HCEC 1CT (cell line): ENCODE measurements around the gene N4BP3.
"Not testable (repeated sequence)": the region's sequence is repeated elsewhere in the genome, so short reads cannot be mapped to it uniquely, and the experiment has no call there.

Experiments
- DNase-seq: peaks from one replicate; pipeline ENCODE4 v3.0.0-alpha.2; 2017

The N4BP3 gene

DNA sequence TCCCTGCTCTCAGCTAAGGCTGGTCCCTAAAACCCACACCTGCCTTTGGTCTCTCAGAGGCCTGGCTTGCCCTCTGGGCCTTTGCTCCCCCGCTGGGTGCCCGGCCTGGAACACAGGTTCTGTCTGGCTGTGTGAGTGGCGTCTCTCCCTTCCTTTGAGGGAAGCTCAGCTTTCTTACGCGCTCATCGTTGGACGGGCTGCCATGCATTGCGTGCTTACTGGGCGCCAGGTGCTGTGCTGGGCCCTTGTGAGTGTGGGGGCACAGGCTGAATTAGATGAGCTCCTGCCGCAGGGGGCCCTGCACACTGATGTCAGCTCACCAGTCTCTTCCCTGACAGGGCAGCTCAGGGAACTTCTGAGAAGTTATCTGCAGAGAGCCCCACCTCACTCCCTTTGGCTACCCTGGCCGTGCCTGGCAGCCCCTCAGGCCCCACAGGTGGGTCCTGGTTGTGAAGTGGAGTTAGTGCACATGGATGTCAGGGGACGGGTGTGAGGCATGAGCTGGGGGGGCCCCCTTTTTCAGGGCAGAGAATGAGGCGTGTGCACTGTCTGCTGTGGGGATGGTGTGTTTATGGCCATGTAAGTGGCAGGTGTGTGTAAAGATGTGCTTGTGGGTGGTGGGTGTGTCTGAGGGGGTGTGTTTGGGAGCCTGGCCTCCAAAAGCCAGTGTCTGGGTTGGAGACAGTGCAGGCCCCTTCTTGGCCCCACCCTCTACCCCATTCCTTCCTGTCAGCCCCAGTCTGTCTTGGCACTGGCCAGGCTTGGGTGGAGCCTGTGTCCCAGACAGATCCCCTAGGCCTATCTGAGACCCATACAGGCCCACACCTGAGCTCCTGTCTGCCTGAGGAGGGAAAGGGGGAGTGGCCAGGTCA lies 10.0 kb downstream of the N4BP3 start:
- DNase-seq, result no peak

DNA sequence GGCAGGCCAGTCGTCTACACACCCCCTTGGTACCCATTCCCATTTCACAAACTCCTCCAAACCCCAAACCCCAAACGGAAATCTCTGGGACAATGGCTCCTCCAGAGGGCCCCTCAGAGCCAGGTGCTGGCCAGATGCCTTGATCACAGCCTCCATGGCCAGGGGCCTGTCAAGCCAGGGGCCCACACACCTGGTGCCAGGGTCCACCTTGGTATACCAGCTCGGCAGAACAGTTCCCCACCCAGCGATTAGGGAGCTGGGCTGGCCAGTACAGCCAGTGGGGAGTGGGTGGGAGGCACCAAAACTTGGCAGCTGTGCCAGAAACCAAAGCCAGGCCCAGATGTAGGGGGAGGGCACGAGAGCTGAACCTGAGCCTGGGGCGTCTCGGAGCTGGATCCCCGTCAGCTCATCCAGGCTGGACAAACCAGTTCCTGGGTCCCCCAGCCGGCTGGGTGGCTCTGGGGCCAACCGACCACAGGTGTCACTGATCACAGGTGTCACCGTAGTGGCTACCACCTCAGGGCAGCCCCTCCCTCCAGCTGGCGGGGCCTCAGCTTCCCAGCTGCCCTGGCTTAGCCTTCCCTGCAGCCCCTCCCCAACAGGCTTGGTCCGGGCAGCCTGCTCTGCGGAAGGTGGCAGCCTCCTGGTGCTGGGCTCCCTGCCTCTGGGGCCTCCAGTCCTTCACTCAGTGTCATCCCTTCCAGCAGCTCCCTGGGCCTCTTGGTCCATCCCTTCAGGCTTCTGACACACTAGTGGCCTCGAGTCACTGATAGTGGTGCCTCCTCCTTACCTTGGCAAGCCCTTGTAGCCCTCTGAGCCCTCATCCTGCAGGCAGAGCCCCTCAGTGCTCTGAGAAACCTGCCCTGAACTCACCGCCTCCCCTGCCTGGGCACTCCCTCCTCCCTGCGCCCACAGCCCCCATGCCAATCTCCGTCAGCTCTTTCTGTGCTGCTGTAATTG lies 10.9 kb downstream of the N4BP3 start:
- DNase-seq, result no peak

GRCh38 chr5:178125253-178125906 lies 12.0 kb downstream of the N4BP3 start:
- DNase-seq, result no peak

- no peak for DNase-seq
Measured at GRCh38 chr5:178126556-178126955, 13.2 kb downstream of the N4BP3 start.

DNA sequence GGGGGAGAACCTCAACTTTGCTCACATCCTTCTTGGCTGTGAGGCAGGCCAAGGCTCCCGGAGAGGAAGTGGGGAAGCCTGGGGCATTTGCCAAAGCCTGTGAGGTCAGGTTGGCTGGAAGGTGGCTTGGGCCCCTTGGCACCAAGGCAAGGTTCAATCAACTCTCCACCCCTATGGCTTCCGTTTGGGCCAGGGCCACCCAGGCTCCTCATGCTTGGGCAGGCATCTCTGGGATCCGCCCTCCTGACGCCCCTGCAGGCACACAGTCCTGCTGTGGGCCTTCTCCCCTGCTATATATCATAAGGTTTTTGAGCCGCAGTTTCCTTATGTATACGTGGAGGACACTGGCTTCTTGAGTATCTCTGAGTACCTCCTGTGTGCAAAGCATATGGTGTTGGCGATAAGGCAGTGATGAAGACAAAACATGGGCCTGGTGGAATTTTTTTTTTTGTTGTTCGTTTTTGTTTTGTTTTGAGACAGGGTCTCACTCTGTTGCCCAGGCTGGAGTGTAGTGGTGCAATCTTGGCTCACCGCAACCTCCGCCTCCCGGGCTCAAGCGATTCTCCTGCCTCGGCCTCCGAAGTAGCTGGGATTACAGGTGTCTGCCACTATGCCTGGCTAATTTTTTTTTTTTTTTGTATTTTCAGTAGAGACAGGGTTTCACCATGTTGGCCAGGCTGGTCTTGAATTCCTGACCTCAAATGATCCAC lies 14.1 kb downstream of the N4BP3 start:
- not testable (repeated sequence) for DNase-seq

DNA sequence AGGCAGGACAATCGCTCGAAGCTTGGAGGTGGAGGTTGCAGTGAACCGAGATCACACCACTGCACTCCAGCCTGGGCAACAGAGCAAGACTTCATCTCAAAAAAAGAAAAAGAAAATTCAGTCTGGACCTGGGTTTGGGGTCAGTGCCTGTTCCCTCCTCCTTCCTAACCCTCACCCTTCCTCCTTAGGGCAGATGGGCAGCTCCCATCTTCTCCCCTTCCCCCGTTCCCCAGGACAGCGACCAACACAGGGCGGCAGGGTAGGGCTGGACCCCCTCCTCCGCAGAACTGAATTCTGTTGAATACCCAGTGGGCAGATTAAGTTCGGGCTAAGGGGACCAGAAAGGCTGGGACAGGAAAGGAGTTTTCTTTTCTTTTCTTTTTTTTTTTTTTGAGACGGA lies 16.0 kb downstream of the N4BP3 start:
- DNase-seq, result no peak

GRCh38 chr5:178130234-178130575 lies 16.9 kb downstream of the N4BP3 start:
- DNase-seq, result not testable (repeated sequence)

- DNase-seq, result peak; percentile 77
Measured at GRCh38 chr5:178130576-178131445, 17.5 kb downstream of the N4BP3 start, which contains the start of gene RMND5B. Gene RMND5B, plus strand, starts transcription at chr5:178131014. Its CDS starts 7,106 bp downstream, at chr5:178138120.

- DNase-seq, result no peak
Measured at GRCh38 chr5:178131446-178131996, 18.2 kb downstream of the N4BP3 start.

- DNase-seq, result no peak
Measured at GRCh38 chr5:178136990-178137389, 23.7 kb downstream of the N4BP3 start.

DNA sequence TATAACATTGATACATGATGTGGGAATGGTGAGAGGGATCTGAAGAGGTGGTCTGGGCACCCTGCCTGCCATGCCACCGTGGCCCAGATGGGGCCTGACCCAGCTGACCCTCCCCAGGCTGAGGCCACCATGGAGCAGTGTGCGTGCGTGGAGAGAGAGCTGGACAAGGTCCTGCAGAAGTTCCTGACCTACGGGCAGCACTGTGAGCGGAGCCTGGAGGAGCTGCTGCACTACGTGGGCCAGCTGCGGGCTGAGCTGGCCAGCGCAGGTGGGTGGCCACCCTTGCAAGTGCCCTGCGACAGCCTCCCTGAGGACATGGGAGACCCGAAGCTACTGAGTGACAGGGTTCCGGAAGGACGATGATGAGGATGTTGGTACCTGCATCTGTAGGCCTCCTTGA lies 24.7 kb downstream of the N4BP3 start:
- DNase-seq, result no peak

GRCh38 chr5:178141550-178141949 lies 28.2 kb downstream of the N4BP3 start:
- DNase-seq, result no peak

GRCh38 chr5:178142642-178143041 lies 29.3 kb downstream of the N4BP3 start:
- DNase-seq, result no peak

DNA sequence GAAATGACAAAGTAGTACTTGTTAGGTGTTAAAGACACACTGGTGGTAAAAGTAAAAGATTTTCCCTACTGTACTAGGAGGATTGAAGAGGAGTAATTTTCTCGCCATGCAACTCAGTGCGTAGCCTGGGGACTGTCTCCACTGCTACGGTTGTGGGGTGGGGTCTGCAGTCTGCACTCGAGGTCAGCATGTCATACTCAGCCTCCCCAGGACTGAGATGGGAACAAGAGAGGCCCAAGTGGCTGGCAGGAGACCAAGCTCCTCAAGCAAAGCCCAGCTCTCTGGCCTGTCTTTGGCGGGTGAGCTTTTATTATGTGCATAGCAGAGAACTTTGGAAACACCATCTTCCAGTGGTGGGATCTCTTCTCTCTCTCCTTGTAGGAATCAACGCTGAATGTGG lies 29.9 kb downstream of the N4BP3 start:
- no peak for DNase-seq

- DNase-seq, result peak; percentile 22
Measured at GRCh38 chr5:178143901-178144300, 30.6 kb downstream of the N4BP3 start.

- DNase-seq, result peak; percentile 26
Measured at GRCh38 chr5:178145965-178146820, 32.9 kb downstream of the N4BP3 start.

DNA sequence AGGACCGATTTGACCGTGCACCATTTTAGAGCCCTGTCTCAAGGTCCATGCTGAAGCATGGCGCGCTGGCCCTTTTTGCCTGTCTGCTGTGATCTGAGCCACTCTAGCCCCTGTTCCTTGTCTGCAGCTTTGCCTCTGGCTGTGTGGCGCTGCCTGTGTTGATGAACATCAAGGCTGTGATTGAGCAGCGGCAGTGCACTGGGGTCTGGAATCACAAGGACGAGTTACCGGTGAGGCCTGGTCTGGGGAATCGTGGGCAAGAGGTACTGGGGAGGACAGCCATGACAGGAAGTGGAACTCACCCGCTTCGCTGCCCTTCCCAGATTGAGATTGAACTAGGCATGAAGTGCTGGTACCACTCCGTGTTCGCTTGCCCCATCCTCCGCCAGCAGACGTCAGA lies 34.1 kb downstream of the N4BP3 start:
- DNase-seq, result no peak

DNA sequence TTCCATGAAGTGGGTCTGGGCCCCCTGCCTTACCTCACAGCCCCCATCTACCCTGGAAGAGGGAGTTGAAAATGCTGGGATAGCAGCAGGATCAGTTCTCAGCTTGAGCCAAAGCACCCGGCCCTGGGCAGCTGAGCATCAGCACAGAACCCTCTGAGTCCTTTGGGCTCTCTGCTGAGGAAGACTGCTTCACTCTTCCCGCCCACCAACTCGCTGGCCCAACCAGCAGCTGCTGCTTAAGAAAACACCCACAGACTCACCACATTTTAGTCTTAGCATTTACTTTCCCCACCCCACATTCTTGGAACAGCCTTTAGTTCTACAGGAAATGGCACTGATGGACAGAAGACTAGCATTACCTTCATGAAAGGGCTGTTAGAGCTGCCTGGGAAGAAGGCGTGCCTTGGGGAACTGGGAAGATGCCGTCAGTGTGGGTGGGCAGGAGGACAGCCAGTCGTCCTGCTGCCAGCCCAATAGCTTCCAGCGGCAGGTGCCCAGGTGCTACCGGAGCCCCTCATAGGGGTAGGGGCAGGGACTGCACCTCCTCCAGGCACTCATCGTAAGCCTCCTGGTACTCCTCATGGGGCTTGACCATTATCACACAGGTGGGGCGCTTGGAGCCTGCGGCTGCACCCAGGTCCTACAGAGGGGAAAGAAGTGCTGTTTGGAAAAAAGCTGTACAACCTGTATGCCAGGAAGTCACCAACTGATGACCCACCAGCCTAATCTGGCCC lies 36.0 kb downstream of the N4BP3 start:
- DNase-seq, result no peak

DNA sequence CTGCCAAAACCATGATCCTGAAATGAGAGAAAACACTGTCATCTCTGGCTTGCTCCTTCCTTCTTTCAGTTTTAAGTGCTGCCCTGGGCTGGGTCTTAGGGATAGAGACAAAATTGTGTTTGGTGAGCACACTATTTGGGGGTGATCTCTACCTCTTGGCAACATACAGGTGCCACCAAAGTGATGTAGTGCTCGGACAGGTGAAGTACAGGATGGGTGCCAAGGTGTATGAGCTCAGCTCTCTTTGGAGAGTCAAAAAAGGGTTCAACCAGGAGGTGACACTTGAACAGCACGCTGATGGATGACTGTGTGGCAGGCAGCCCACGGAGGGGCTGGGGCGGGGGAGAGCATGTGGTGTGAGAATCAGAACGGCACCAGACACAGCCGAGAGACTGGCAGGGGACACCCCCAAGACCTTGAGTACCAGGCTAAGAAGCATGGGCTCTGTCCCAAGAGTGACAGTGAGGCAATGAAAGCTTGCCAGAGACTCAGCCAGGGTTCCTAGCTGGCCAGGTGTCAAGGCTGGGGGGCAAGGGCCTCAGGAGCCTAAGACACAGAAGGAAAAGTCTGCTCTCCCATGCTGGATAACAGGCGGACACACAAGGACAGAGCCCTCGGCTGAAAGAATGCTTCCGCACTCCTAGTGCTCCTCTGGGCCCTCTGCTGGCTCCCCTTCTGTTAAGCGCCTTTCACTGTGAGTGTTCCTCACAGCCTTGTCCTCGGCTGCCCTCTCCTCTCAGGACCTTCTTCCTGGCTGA lies 37.8 kb downstream of the N4BP3 start:
- no peak for DNase-seq
